Measurements from ENCODE around the gene VGLL4.

VGLL4 gene

DNA sequence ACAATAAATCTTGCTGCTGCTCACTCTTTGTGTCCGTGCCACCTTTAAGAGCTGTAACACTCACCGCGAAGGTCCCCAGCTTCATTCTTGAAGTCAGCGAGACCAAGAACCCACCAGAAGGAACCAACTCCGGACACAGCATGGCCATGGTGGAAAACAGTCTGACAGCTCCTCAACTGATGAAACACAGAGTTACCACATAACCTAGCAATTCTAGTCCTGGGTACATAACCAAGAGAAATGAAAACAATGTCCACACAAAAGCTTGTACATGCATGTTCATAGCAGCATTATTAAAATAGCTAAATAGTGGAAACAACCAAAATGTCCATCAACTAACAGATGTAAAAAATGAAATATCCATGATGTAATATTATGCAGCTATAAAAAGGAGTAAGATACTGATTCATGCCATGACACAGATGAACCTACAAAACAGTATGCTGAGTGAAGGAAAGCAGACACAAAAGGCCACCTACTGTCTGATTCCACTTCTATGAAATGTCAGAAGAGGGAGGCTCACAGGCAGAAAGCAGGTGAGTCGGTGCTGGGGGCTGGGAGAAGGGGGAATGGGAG lies 36.8 kb downstream of the VGLL4 start:
- peaks cover 3% of the 10 kb centered on the region; the same call in 1 of the 2 replicates for H3K36me3 ChIP-seq (ENCODE audit: control insufficient read depth, insufficient read depth, low read length)
- no peaks in the 10 kb centered on the region for H3K27me3 ChIP-seq (ENCODE audit: control insufficient read depth, insufficient read depth, low read length)
- peaks cover 10% of the 10 kb centered on the region for H3K4me1 ChIP-seq (ENCODE audit: control insufficient read depth, insufficient read depth, low read length)
- no peaks in the 10 kb centered on the region for H3K9me3 ChIP-seq (ENCODE audit: control insufficient read depth, insufficient read depth, low read length)
- no peak for DNase-seq (ENCODE audit: low read depth, low spot score)
- H3K4me3 ChIP-seq (ENCODE audit: low read length): no peak overlapping the region
- H3K27ac ChIP-seq (ENCODE audit: low read length): no peak overlapping the region
- no CpG with 5 or more reads among the region's 6 CpGs for WGBS (ENCODE audit: insufficient coverage, insufficient read length)

DNA sequence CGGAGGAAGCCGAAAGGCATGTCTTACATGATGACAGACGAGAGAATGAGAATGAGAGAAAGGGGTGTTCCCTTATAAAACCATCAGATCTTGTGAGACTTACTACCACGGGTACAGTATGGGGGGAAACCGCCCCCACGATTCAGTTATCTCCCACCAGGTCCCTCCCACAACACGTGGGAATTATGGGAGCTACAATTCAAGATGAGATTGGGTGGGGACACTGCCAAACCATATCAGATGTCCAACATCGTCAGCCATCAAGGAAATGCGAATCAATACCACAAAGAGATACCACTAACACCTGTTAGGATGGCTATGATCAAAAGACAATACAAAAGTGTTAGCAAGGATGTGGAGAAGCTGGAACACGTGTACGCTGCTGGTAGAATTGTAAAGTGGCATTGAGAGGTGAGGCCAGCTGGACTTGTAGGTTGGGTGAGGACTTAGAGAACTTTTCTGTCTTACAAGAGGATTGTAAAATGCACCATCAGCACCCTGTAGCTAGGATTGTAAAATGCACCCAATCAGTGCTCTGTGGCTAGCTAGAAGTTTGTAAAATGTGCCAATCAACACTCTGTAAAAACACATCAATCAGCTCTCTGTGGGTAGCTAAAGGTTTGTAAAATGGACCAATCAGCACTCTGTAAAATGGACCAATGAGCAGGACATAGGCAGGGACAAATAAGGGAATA lies 37.5 kb downstream of the VGLL4 start:
- Histone ChIP-seq H3K9me3 (ENCODE audit: control insufficient read depth, insufficient read depth, low read length) (no peaks in the 10 kb centered on the region), H3K27ac (ENCODE audit: low read length) (no peak overlapping the region), H3K27me3 (ENCODE audit: control insufficient read depth, insufficient read depth, low read length) (no peaks in the 10 kb centered on the region), H3K4me1 (ENCODE audit: control insufficient read depth, insufficient read depth, low read length) (peaks cover 14% of the 10 kb centered on the region), H3K36me3 (ENCODE audit: control insufficient read depth, insufficient read depth, low read length) (peaks cover 3% of the 10 kb centered on the region; the same call in 1 of the 2 replicates), H3K4me3 (ENCODE audit: low read length) (no peak overlapping the region)
- WGBS (ENCODE audit: insufficient coverage, insufficient read length): no CpG with 5 or more reads among the region's 11 CpGs
- DNase-seq (ENCODE audit: low read depth, low spot score): no peak

DNA sequence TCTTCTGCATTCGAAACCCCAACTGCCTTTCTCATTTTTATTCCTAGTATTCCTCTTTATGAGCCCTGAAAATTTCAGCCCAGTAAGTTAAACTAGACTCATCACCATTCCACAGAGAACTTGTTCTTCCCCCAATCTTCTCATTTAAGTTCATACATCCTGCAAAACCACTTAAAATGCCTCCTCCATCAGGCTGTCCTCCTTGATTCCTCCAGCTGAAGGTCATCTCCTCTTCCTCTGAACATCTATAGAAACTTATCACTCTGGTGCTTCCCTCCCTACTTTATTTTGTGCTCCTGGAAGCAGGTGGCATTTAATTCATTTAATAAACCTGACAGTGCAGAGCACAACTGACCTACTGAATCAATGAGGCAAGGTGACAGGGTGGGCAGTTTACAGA lies 38.3 kb downstream of the VGLL4 start:
- Histone ChIP-seq H3K36me3 (ENCODE audit: control insufficient read depth, insufficient read depth, low read length) (peaks cover 5% of the 10 kb centered on the region; the same call in 1 of the 2 replicates), H3K4me1 (ENCODE audit: control insufficient read depth, insufficient read depth, low read length) (peaks cover 19% of the 10 kb centered on the region)
- no CpG with 5 or more reads among the region's 1 CpG for WGBS (ENCODE audit: insufficient coverage, insufficient read length)

DNA sequence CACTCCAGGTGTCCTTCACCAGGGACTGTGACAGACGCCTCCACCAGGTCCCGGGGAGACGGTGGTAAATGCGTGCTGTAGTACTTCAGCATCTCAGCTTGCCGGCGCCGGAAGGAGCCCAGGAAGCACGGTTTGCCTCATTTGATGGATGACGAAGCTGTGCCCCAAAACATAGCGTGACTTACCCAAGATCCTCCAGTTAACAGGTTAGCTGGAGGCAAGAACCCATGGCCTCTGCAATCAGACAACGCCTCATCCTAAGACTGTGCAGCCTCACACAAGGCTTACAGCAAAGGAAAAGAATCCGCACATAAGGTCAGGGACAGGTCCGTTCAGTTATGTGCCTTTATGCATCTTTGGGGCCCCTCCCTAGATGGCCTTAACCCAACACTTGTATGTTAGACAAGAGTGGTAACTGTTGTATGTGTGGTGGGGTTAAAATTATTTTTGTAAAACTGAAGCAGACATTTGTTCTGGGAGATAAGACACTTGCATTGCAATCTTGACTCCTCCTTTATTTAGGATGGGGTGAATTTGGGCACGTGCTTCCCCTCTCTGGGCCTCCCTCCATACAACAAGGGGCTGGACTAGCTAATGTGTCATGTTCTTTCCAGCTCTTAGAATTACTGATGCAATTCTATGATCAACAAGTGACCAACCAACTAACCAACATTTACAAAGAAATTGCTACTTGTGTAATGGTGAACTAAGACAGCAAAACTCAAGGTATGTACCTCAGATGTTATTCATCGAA lies 39.4 kb downstream of the VGLL4 start:
- DNase-seq (ENCODE audit: low read depth, low spot score): no peak
- H3K27me3 ChIP-seq (ENCODE audit: control insufficient read depth, insufficient read depth, low read length): no peaks in the 10 kb centered on the region
- no peak overlapping the region for H3K27ac ChIP-seq (ENCODE audit: low read length)
- peaks cover 16% of the 10 kb centered on the region for H3K4me1 ChIP-seq (ENCODE audit: control insufficient read depth, insufficient read depth, low read length)
- H3K4me3 ChIP-seq (ENCODE audit: low read length): no peak overlapping the region
- no CpG with 5 or more reads among the region's 15 CpGs for WGBS (ENCODE audit: insufficient coverage, insufficient read length)
- H3K9me3 ChIP-seq (ENCODE audit: control insufficient read depth, insufficient read depth, low read length): no peaks in the 10 kb centered on the region
- H3K36me3 ChIP-seq (ENCODE audit: control insufficient read depth, insufficient read depth, low read length): peaks cover 5% of the 10 kb centered on the region; the same call in 1 of the 2 replicates

More for the DNA sequence above, 38.3 kb downstream of the VGLL4 start:
- Histone ChIP-seq H3K27me3 (ENCODE audit: control insufficient read depth, insufficient read depth, low read length) (no peaks in the 10 kb centered on the region), H3K27ac (ENCODE audit: low read length) (no peak overlapping the region), H3K9me3 (ENCODE audit: control insufficient read depth, insufficient read depth, low read length) (no peaks in the 10 kb centered on the region), H3K4me3 (ENCODE audit: low read length) (no peak overlapping the region)
- DNase-seq (ENCODE audit: low read depth, low spot score): no peak

DNA sequence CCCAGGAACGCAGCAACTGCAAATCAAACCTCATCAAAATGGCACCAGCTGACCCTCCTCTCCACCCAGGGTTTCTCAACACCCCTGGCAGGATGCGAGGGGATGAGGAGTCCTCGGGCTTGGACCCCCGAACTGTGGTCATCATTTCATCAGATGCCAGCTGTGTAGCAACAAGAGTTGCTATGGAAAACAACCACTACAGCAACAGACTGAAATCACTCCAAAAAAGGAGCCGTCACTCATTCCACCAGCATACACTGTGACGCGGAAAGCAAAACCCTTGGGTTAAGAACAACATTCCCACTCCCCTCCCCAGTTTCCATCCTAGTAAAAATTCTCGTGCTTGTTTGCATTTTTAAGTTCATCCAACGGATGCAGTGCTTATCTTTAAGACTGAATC lies 40.1 kb downstream of the VGLL4 start:
- Histone ChIP-seq H3K36me3 (ENCODE audit: control insufficient read depth, insufficient read depth, low read length) (peaks cover 5% of the 10 kb centered on the region; the same call in 1 of the 2 replicates), H3K9me3 (ENCODE audit: control insufficient read depth, insufficient read depth, low read length) (no peaks in the 10 kb centered on the region), H3K27ac (ENCODE audit: low read length) (no peak overlapping the region), H3K27me3 (ENCODE audit: control insufficient read depth, insufficient read depth, low read length) (no peaks in the 10 kb centered on the region), H3K4me1 (ENCODE audit: control insufficient read depth, insufficient read depth, low read length) (peaks cover 16% of the 10 kb centered on the region), H3K4me3 (ENCODE audit: low read length) (no peak overlapping the region)
- no CpG with 5 or more reads among the region's 9 CpGs for WGBS (ENCODE audit: insufficient coverage, insufficient read length)
- no peak for DNase-seq (ENCODE audit: low read depth, low spot score)

DNA sequence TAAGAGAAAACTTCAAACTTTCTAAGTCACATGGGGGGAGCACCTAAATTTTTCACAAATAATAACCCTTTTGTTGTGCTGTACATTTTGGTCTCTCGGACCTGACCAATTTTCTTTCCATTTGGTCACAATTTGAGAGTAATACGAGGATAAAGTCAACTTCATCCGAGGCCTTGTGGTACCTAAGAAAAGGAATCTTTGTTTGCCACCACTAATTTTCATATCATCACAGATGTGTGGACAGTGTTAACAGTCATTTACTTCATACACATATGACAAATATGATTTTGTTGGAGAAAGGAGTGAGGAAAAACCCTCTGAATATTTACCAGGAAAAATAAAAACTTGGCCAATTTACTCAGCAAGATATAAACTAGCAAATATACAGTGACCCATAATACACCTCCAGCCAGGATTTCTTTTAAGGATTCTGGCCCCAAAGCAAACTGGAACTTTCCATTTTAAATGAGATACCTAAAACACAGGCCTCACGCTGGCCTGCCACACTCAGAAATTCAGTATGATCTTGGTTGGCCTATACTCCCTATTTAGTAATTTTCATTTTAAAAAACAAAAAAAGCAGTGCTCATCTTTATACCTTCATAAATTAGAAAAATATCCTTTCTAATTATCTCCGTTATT lies 40.7 kb downstream of the VGLL4 start:
- no peaks in the 10 kb centered on the region for H3K9me3 ChIP-seq (ENCODE audit: control insufficient read depth, insufficient read depth, low read length)
- peaks cover 16% of the 10 kb centered on the region for H3K4me1 ChIP-seq (ENCODE audit: control insufficient read depth, insufficient read depth, low read length)
- no peak overlapping the region for H3K27ac ChIP-seq (ENCODE audit: low read length)
- no peak overlapping the region for H3K4me3 ChIP-seq (ENCODE audit: low read length)
- no CpG with 5 or more reads among the region's 5 CpGs for WGBS (ENCODE audit: insufficient coverage, insufficient read length)
- no peaks in the 10 kb centered on the region for H3K27me3 ChIP-seq (ENCODE audit: control insufficient read depth, insufficient read depth, low read length)
- DNase-seq (ENCODE audit: low read depth, low spot score): no peak
- H3K36me3 ChIP-seq (ENCODE audit: control insufficient read depth, insufficient read depth, low read length): peaks cover 5% of the 10 kb centered on the region; the same call in 1 of the 2 replicates

DNA sequence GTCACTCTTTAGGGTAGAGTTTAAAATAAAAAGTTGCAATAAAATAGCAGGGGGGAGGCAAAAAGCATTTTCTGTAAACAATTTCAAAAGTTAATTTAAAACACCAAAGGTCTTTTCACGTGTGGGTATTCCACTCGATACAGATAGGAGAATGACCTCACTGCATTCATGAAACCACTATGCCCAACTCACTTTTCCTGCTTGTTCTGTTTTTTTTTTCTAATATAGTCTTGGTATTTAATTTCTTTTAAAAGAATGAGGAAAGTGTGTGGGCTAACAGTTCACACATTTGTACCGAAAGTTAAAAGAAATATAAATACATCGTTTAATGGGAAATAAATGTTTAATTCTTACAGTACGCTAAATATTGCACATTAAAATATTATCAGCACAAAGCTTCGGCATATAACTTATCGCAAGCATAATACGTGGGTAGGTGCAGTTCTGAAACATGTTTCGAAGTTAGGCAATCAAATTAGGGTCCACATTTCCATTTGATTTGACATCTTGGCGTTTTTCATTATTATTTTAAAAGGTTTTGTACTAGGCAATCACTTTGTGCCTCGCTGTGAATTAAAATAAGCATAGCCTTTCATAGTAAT lies 41.4 kb downstream of the VGLL4 start:
- Histone ChIP-seq H3K36me3 (ENCODE audit: control insufficient read depth, insufficient read depth, low read length) (peaks cover 5% of the 10 kb centered on the region; the same call in 1 of the 2 replicates), H3K27me3 (ENCODE audit: control insufficient read depth, insufficient read depth, low read length) (no peaks in the 10 kb centered on the region), H3K9me3 (ENCODE audit: control insufficient read depth, insufficient read depth, low read length) (no peaks in the 10 kb centered on the region), H3K4me3 (ENCODE audit: low read length) (no peak overlapping the region), H3K27ac (ENCODE audit: low read length) (no peak overlapping the region), H3K4me1 (ENCODE audit: control insufficient read depth, insufficient read depth, low read length) (peaks cover 16% of the 10 kb centered on the region)
- DNase-seq (ENCODE audit: low read depth, low spot score): no peak
- no CpG with 5 or more reads among the region's 11 CpGs for WGBS (ENCODE audit: insufficient coverage, insufficient read length)

DNA sequence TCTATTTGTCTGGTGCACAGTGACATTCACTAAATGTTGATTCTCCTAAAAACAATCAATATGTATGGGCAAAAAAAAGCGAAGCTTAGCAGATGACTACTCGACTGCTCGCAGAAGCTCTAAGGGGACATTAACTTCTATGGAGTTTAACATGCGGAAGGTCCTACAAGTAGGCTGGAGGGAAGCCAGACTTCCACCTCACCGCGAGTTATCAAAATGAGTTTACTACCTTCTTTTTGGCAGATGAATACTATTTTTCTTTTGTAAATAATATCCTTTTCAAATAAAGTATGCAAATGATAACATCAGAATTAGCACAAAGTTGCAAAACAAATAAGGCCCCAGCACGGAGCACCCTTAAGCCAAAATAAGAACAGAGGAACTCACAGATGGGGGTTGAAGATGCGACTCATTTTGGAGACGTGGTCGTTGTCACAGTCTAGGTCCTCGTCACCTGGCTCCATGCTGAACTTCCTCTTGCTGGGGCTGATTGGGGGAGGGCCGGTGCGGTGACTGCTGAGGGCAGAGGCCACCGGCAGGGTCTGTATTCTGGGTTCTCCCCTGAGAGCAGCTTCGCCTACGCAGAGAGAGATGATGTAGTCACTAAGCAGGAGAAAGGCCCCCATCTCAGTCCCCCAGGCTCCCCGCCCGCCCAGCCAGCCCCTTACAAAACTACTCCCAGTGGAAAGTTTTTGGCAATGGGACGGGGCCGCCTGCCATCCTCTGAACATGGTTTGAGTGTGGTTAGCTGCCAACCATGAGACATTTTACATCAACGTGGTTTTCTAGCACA lies 42.1 kb downstream of the VGLL4 start:
- H3K9me3 ChIP-seq (ENCODE audit: control insufficient read depth, insufficient read depth, low read length): no peaks in the 10 kb centered on the region
- H3K36me3 ChIP-seq (ENCODE audit: control insufficient read depth, insufficient read depth, low read length): peaks cover 5% of the 10 kb centered on the region; the same call in 1 of the 2 replicates
- H3K4me3 ChIP-seq (ENCODE audit: low read length): no peak overlapping the region
- peaks cover 16% of the 10 kb centered on the region for H3K4me1 ChIP-seq (ENCODE audit: control insufficient read depth, insufficient read depth, low read length)
- no peak for DNase-seq (ENCODE audit: low read depth, low spot score)
- H3K27ac ChIP-seq (ENCODE audit: low read length): no peak overlapping the region
- no CpG with 5 or more reads among the region's 21 CpGs for WGBS (ENCODE audit: insufficient coverage, insufficient read length)
- H3K27me3 ChIP-seq (ENCODE audit: control insufficient read depth, insufficient read depth, low read length): no peaks in the 10 kb centered on the region

DNA sequence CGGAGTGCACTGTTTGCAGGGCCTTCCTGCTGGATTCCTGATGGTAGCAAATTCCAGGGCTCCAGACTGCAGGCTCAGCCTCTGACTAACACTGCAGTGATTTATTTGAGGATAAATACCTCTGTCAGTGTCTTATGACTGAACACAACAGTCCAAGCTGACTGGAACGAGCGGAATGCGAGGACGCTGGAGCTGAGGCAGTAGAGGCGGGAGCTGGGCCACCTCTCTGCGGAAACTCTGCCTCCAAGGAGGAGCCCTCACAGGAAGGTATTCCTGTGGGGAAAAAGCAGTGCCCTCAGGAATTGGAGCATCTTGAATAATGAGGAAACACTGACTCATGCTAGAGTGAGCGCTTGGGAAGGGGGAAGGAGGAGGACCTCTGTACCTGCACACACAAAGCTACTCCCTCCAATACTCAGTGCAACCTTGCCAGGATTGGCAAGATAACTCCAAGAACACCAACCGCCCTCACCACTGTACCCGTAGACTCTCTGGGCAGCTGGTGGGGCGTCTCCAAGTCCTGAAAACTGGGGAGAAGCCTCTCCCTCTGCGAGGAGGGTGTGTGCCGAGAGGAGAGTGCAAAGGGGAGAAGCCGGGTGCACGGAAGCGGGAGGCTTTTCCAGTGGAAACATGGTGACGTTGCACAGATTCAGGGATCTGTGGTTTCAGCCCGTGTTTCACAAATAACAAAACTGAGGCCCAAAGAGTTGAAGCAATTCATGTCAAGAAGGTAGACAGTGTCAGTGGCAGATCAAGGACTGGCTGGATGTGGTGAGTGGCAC lies 43.0 kb downstream of the VGLL4 start:
- WGBS (ENCODE audit: insufficient coverage, insufficient read length): no CpG with 5 or more reads among the region's 18 CpGs
- no peak overlapping the region for H3K4me3 ChIP-seq (ENCODE audit: low read length)
- H3K27me3 ChIP-seq (ENCODE audit: control insufficient read depth, insufficient read depth, low read length): no peaks in the 10 kb centered on the region
- H3K27ac ChIP-seq (ENCODE audit: low read length): no peak overlapping the region
- DNase-seq (ENCODE audit: low read depth, low spot score): no peak
- no peaks in the 10 kb centered on the region for H3K9me3 ChIP-seq (ENCODE audit: control insufficient read depth, insufficient read depth, low read length)
- peaks cover 3% of the 10 kb centered on the region; the same call in 1 of the 2 replicates for H3K36me3 ChIP-seq (ENCODE audit: control insufficient read depth, insufficient read depth, low read length)
- peaks cover 14% of the 10 kb centered on the region for H3K4me1 ChIP-seq (ENCODE audit: control insufficient read depth, insufficient read depth, low read length)

Data from iPS DF 6.9 (cell line).